ENCODE data around the gene ZNF574. TPM values are rescaled to one million over a fixed set of nuclear protein-coding genes. Genes with fewer than 3 reads are reported as not detected.
"Not testable (repeated sequence)": the region's sequence is repeated elsewhere in the genome, so short reads cannot be mapped to it uniquely, and the experiment has no call there.

Gene ZNF574
- total and polyA plus RNA-seq, 2 donors (not counting 3 experiments of a cell fraction or from before 2014, with no cell fraction given) = 13.6 to 15.3 TPM

GRCh38 chr19:42040031-42040430, 35.9 kb upstream of the ZNF574 start:
- ChIA-PET CTCF (interaction anchor here (5.3 kb wide), 1 partner anchor 11 kb away, joined by 25 read pairs; no protein-coding TSS in a partner anchor), POLR2A (no interaction called here)

GRCh38 chr19:42040491-42040890, 35.5 kb upstream of the ZNF574 start:
- H3K79me2 ChIP-seq (ENCODE audit: control insufficient read depth, insufficient read depth, low read length); intact Hi-C loops (cut with micrococcal nuclease); DNase-seq (ENCODE audit: low read depth, low spot score); H3K36me3 ChIP-seq (ENCODE audit: control insufficient read depth in 2 of 2, extremely low read depth in 1 of 2, insufficient read depth in 2 of 2, low read length in 2 of 2); H4K20me1 ChIP-seq (replicated peaks; ENCODE audit: control insufficient read depth, extremely low read depth, insufficient read depth, low read length); H3K4me2 ChIP-seq (ENCODE audit: insufficient read depth, low read length); POLR2A ChIA-PET; BruUV-seq (replicated peaks); H3K9ac ChIP-seq (replicated peaks; ENCODE audit: extremely low read depth, insufficient read depth, low read length); H3K27ac ChIP-seq (ENCODE audit: insufficient read depth, low read depth, low read length); FAIRE-seq; H3K9me1 ChIP-seq (replicated peaks; ENCODE audit: control insufficient read depth, extremely low read depth, insufficient read depth, low read length); H3K27me3 ChIP-seq (ENCODE audit: control insufficient read depth in 2 of 2, insufficient read depth in 2 of 2, low read length in 2 of 2); dilution Hi-C loops (cut with MboI; ENCODE audit: extremely low pct_ligation_motif_present, low sequenced_read_pairs); H3K4me3 ChIP-seq (replicated peaks in 1 of 3; ENCODE audit: insufficient read depth in 1 of 3, low read depth in 1 of 3, low read length in 3 of 3); H3K9me3 ChIP-seq (replicated peaks; ENCODE audit: control insufficient read depth, insufficient read depth, low read length); H2AFZ ChIP-seq (ENCODE audit: low read depth, low read length); H3K4me1 ChIP-seq (ENCODE audit: control insufficient read depth, extremely low read depth, insufficient read depth, low read length): not testable (repeated sequence)
- CTCF ChIA-PET = interaction anchor here (5.3 kb wide), 1 partner anchor 11 kb away, joined by 25 read pairs; no protein-coding TSS in a partner anchor

More at GRCh38 chr19:42040031-42040430, 35.9 kb upstream of the ZNF574 start:
- no peaks in the 10 kb centered on the region for H3K36me3 ChIP-seq (ENCODE audit: control insufficient read depth in 2 of 2, extremely low read depth in 1 of 2, insufficient read depth in 2 of 2, low read length in 2 of 2)
- FAIRE-seq (no peak), DNase-seq (ENCODE audit: low read depth, low spot score) (no peak)
- dilution Hi-C loops (cut with MboI; ENCODE audit: extremely low pct_ligation_motif_present, low sequenced_read_pairs) = no loop called here
- no TSS peak for BruUV-seq (replicated peaks)
- no peaks in the 10 kb centered on the region for H4K20me1 ChIP-seq (replicated peaks; ENCODE audit: control insufficient read depth, extremely low read depth, insufficient read depth, low read length)
- H3K9me1 ChIP-seq (replicated peaks; ENCODE audit: control insufficient read depth, extremely low read depth, insufficient read depth, low read length) = no peaks in the 10 kb centered on the region
- H3K27ac ChIP-seq (ENCODE audit: insufficient read depth, low read depth, low read length) = no peak overlapping the region
- no peak overlapping the region for H3K4me2 ChIP-seq (ENCODE audit: insufficient read depth, low read length)
- intact Hi-C loops (cut with micrococcal nuclease) = no loop called here
- H2AFZ ChIP-seq (ENCODE audit: low read depth, low read length) = no peak overlapping the region
- H3K27me3 ChIP-seq (ENCODE audit: control insufficient read depth in 2 of 2, insufficient read depth in 2 of 2, low read length in 2 of 2) = no peaks in the 10 kb centered on the region
- no peak overlapping the region for H3K4me3 ChIP-seq (replicated peaks in 1 of 3; ENCODE audit: insufficient read depth in 1 of 3, low read depth in 1 of 3, low read length in 3 of 3)
- H3K79me2 ChIP-seq (ENCODE audit: control insufficient read depth, insufficient read depth, low read length) = no peaks in the 10 kb centered on the region
- H3K9ac ChIP-seq (replicated peaks; ENCODE audit: extremely low read depth, insufficient read depth, low read length) = no peak overlapping the region
- H3K9me3 ChIP-seq (replicated peaks; ENCODE audit: control insufficient read depth, insufficient read depth, low read length) = no peaks in the 10 kb centered on the region
- TF ChIP-seq MAX (IDR thresholded peaks at IDR 0.05; ENCODE audit: insufficient read depth, insufficient read length) = no peak
- TF ChIP-seq JUN (IDR thresholded peaks at IDR 0.05; ENCODE audit: borderline replicate concordance, insufficient read depth, insufficient read length, low read depth) = no peak
- no peak for TF ChIP-seq MYC (IDR thresholded peaks at IDR 0.05; ENCODE audit: low read depth, low read length)
- no peak for TF ChIP-seq GATA2 (IDR thresholded peaks at IDR 0.05; ENCODE audit: insufficient read depth, insufficient read length, low read depth, low read length)
- TF ChIP-seq POLR2AphosphoS5 (IDR thresholded peaks at IDR 0.05; ENCODE audit: insufficient read depth, low read depth, low read length) = no peak
- no peak for TF ChIP-seq EZH2 (IDR thresholded peaks at IDR 0.05; ENCODE audit: borderline replicate concordance, low read depth, low read length, severe bottlenecking)
- no peak for TF ChIP-seq POLR2A (IDR thresholded peaks at IDR 0.05; ENCODE audit: low read depth, low read length)
- no peaks in the 10 kb centered on the region for H3K4me1 ChIP-seq (ENCODE audit: control insufficient read depth, extremely low read depth, insufficient read depth, low read length)

All from endothelial cell of umbilical vein (primary cell).